Stimulated activated CD4-positive, alpha-beta T cell treated with anti-CD3 and anti-CD28 coated beads, TNF-alpha, amount 100 ng/mL, for 4 hours (primary cell): ENCODE data around the gene HSPB8.
"Not testable (repeated sequence)": the region's sequence is repeated elsewhere in the genome, so short reads cannot be mapped to it uniquely, and the experiment has no call there.

Source experiments
- DNase-seq, 3 experiments: peaks; one replicate each; pipeline ENCODE4 v3.0.0-alpha.2; 2020; ENCODE audit warnings: low read depth in 3 of 3

Gene HSPB8

DNA sequence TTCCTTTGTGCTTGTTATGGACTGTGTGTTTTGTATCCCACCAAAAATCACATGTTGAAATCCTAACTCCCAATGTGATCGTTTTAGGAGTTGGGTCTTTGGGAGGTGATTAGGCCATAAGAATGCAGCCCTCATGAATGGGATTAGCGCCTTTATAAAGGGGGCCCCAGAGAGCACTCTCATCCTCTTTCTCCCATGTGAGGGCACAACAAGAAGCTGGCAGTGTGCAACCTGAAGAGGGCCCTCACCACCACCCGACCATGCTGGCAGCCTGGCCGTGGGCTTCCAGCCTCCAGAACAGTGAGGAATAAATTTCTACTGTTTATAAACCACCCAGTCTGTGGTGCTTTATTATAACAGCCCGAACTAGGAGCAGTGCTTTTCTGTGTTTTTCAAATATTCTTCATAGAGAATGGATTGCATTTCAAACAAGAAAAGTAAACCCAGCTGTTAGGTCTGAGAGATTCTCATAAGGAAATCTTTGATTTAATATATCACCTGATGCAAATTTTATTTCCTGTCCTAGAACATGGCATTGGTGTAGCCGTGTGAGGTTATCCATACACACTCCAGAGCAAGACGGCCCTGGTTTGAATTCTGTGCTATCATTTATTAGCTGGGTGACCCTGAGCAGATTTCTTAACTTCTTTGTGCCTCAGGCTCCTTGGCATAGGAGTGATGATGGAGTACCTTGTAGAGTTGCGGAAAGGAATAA, 27.8 kb downstream of the HSPB8 start:
- no peak for DNase-seq

DNA sequence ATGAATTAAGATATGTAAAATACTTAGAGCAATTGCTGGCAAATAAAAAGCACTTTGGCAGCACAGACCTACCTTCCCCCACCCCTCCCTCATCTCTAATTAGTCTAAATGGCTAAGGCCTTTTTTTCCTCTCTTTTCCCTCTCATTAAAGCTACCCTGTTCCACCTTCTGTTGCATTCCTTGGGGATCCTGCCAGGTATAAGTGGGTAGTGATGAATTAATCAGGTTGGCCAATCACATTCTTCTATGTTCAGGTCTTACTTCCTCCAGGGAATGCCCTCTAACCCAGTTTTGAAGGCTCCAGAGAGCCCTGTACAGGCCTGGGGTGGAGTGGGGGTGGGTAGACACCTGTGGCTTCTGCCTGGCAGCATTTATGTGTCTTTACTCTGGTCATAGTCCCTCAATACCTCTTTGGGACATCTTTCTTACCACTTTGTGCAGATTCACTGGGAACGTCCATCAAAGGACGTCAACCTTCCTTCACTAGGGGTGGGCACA, 28.4 kb downstream of the HSPB8 start:
- no peak for DNase-seq

DNA sequence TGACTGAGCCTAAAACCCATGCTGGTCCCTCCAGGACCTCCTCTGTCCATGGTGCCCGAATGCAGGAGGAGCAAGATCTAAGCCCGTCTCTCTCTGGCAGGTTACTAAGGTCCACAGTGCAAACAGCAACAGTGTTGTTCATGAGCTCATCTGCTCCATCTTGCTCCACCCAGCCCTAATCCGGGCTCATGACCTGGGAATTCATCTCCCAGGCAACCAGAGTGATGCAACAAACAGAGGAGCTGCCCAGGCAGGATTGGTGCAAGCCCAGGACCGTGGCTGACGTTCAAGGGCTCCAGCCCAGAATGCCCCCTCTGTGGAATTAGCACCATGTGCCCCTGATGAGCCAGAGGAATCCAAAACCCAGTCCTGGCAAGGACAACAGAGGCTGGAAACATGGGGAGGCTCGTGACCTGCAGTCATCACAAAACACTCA, 29.9 kb downstream of the HSPB8 start:
- DNase-seq = no peak

DNA sequence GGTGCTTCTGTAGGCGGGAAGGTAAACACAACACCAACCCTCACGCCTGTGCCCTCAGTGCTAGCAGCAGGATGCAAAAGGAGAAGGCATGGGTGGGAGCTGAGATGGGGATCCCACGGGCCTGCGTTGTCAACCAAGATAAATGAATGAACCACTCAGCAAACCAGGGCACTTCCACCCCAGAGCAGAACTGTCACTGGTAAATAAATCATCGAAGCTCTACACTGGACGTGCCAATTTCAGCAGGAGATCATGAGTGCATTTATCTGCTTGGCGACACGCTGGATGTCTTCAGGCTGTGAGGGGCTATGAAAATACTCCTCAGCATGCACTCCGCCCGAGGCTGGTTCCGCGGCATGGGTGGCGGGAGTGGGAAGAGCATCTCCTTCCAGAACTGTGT, 33.2 kb downstream of the HSPB8 start:
- no peak for DNase-seq

DNA sequence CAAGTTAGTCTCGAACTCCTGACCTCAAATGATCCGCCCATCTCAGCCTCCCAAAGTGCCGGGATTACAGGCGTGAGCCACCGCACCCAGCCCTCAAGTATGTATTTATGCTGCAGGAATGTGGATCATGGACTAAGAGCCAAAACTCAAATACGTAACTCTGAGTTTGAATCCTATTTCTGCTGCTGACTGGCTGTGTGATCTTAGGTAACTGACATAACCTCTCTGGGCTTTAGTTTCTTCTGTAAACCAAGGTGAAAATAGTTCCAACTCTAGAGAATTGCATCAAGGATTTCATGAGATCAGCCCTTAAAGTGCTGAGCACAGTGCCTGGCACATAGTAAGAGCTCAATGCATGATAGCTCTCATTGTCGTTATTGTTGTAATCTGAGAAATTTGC, 37.4 kb downstream of the HSPB8 start:
- DNase-seq = no peak

DNA sequence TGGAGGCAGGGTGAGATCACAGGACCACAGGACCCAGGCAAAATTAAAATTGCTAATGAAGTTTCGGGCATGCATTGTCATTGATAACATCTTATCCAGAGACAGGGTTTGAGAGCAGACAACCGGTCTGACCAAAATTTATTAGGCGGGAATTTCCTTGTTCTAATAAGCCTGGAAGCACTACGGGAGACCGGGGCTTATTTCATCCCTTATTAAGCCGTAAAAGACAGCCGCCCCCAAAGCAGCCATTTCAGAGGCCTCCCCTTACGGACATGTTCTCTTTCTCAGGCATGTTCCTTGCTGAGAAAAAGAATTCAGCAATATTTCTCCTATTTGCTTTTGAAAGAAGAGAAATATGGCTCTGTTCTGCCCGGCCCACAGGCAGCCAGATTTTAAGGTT, 40.1 kb downstream of the HSPB8 start:
- DNase-seq = not testable (repeated sequence)

DNA sequence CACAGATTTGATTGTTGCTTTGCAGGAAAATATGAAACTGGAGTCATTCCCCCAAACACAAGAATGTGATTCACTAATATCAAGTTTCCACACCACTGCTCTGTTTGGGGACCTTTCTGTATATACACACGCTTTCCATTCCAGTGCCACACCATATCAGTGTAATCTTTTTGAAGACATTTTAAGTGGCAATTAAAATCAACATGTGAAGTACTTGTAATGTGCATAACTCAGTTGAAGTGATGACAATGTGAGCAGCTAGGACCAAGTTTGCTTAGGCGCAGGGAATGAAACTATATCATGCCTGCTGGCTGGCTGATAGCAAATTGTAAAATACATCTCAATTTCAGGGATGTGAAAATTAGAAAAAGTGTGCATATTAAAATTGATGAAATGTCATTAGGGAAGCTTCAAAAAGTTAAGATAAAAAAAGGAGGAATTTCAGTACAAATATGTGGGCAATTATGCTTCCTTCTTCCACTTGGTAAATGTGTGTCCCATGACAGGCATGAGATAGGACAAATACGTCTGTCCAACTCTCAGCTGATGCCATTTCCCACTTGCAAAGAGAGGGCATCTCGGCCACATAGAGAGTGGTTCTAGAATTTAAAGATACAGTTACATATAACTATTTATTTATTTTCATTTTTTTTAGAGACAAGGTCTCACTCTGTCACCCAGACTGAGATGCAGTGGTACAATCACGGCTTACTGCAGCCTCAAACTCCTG, 43.7 kb downstream of the HSPB8 start:
- DNase-seq = no peak

DNA sequence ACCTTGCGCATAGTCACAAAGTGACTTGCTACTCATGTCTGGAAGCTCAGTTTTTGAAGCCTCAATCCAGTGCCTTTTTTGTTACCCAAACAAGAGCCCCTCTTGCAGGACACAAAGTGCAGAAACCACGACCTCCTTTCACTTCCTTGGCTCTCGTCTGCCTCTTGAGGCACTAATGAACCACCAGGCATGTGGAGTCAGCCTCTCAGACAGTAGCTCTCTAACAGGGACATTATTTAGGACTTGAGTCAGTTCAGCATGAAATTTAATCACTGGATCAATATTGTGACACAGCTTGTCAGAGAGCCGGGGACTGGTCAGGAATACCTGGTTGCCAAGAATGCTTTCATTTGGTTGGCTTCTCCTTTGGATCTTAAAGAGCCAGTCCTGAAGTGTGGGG, 46.7 kb downstream of the HSPB8 start:
- DNase-seq = no peak

DNA sequence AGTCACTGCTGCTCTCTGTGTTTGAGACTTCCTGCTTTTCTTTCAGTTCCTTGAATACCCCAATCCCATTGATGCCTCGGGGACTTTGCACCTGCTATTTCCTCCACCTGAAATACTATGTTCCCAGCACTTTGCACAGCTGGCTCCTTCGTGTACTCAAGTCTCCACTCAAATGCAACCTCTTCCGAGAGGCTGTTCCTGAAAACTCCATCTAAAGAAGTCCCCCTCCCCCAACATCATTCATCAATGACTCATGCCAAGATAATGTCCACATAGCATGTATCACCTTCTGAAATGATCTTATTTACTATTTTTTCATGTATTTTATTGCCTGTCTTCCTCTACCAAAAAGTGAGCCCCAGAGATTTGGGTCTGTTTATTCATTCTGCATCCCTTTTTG, 48.6 kb downstream of the HSPB8 start:
- no peak for DNase-seq

DNA sequence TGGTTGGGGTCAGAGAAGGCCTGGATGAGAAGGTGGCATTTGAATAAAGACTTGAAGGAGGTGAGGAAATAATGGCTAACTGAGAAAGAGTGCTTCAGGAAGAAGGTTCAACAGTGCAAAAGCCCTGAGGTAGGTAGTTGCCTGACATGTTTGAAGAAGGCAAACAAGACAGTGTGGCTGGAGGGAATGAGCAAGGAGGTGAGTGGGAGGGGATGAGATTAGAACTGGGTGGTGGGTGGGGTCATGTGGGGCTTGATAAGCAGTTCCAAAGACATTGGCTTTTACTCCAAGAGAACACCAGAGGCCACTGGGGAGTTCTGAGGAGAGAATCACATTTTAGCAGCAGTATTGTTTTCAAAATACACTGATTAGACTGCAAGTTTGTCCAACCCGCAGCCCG, 50.5 kb downstream of the HSPB8 start:
- DNase-seq = no peak

DNA sequence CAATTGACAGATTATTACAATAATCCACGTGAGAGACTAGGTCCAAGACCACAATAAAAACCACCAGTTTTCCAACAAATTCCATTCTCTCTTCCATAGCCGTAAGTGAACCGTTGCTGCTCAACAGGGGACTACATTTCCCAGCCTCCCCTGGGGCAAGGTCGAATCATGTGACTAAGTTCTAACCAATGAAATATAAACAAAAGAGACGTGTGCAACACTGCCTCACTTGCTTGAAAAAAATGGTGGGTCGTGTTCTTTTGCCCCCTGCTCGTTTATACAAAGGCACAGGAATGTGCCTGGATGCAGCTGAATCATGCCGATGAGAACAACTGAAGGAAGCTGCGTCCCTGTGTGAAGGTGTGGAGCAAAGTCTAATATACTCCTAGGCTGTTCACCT, 51.1 kb downstream of the HSPB8 start:
- DNase-seq = no peak

DNA sequence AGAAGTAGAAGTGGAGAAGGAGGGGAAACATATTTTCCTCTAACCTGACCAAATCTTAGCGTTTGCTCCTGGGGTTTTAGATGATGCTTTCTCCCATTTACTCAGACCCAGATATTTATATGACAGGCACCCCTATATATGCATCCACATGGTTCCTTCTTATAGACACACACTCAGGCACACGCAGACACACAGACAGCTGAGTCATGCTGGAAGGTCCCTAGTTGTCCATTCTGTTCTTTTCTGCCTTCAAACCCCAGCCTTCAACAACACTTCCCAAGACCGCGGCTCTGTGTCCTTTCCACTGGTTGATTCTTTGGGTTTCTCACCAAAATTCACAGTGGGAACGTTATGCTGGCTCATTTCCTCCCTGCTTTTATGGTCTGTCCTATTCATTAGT, 52.1 kb downstream of the HSPB8 start:
- DNase-seq = no peak

DNA sequence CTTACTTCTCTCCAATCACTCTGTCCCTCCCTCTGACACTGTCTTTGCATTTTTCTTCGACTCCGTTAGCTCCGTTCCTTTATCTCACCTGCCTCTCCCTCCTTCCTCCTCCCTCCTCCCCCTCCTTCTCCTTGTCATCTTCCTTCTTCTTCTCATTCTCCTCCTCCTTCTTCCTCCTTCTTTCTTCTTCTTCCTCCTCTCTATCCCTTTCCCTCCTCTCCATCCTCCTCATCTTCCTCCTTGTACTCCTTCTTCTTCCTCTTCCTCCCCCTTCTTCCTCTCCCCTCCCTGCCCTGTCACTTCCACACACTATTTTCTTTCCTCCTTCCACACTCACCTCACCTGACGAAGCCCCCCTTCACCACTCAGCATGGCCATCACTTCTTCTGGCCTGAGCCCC, 53.0 kb downstream of the HSPB8 start:
- DNase-seq = no peak

DNA sequence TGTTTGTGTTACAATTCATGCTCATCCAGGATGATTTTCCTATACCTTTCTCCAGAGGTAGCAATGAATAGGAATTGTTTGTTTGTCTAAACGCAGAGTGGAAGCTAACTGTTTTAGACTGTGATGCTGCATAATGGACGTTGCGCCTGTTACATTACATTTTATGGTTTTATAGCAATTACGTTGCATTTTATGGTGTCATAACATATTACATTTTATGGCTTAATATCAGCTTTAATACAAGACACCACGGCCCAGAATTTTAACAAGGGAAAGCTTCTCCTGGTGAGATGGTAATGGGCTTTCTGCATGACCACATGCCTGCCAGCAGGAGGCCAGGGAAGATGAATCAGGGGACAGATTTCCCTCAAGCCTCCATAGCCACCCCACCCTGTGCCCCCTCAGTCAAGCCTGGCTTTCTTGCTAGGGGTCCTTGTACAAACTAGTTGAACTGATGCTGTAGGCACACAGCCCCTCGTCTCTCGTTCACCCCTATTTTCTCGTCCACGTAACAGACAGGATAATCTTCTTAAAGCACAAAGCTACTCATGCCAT, 56.5 kb downstream of the HSPB8 start:
- no peak for DNase-seq

DNA sequence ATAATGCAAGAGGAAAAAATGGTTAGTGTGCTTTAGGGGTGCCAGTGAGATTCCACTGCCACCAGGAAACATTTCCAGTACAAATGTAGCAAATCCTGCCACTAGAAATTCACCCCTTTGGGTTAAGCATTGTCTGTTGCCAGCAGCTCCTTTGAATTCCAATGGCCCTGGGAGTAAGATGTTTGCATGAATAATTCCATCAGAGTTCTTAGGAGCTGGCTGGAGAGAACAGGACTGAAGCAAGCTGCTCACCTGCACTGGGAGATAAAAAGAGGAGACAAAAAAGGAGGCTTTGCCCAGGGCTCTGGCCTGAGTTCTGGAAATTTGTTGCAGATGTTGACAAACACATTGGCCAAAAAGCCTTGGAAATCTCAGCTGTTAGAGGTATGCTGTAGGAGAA, 57.6 kb downstream of the HSPB8 start:
- no peak for DNase-seq

DNA sequence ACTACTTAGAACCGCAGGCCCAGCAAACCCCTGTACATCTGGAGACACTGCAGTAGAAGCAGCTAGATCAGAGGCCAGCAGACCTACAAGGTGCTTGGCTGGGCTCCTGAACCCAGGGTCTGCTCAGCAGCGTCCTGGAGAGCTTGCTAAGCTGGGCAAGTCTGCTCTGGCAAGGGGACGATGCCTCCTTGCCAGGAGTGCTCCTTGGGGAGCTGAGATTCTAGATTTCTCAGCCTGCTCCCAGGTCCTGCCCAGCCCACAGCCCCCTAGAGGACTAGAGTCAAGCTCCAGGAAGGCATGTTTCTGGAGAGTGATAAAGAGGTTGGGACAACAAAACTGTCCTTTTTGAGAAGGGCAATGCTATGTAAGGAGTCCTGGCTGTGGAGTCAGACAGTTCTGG, 60.3 kb downstream of the HSPB8 start:
- no peak for DNase-seq

DNA sequence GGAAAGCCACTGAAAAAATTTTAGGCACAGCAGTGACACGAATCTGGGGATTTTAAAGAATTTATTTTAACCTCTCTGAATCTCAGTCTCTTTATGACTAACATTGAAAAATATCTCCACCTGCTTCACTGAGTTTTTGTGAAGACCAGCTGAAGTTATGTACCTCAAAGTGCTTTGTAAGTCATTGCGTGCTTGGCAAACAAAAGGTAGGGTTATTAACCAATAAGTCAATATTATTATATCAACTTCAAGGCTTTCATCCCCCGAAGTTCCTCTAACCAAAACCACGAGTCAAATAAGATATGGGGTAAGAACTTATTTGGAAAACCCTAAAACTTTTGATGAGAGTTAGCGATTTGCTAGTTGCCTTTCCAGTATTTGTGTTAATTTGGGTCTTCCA, 62.3 kb downstream of the HSPB8 start:
- DNase-seq = no peak

DNA sequence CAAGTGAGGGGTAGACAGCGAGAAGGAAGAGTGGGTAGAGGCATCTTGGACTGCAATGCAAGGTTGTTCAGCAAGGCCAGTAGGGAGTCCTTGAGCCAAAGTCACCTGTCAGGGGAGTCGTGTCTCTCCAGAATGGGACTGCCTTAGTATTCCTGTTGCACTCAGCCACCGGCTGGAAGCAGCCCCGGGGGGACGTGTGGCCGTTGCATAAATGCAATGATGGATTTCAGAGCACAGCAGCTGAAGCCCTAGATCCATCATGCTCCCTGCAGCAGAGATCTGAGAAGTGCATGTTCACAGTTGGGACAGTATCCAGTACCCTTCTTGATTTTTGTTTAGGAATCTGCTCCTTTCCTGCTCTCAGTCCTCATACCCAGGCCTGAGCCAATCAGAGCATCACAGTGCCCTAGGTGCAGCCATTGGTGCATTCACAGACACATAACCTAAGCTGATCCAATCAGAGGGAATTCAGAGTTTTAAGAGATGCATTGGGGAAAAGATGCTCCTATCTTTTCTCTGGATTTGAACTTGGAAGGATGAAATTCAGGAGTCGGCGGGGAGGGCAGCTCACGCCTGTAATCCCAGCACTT, 62.9 kb downstream of the HSPB8 start:
- DNase-seq = no peak
